ENCODE results near the gene GNG13. TPM values are rescaled to one million over a fixed set of nuclear protein-coding genes. Genes with fewer than 3 reads are reported as not detected.

Gene GNG13
- total RNA-seq, 4 donors from 2014 or later = not detected

DNA sequence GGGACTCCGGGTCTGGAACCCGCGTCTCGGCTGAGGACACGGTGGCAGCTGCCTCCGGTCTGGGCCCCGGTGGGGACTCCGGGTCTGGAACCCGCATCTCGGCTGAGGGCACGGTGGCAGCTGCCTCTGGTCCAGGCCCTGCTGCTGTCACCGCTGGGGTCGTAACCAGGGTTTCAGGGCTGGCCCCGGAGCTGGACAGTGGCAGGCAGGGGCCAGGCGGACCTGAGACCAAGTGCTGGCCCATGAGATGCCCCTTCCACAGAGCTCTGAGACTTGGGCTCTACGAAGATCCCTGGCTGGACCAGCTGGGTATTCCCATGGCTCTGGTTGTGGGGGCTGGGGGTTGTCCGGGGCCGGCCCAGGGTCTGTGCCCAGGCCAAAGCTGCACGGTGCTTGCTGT lies 16.1 kb downstream of the GNG13 start:
- ATAC-seq = no peak
- Histone ChIP-seq H3K4me1 (peaks cover 0 to 42% (median 23%) of the 10 kb centered on the region in 3 donors), H3K4me3 (no peak overlapping the region), H3K36me3 (peaks cover 0 to 16% of the 10 kb centered on the region in 2 donors), H3K27ac (no peak overlapping the region), H3K27me3 (peaks cover 45% of the 10 kb centered on the region), H3K9me3 (no peaks in the 10 kb centered on the region)
- no CpG with 5 or more reads among the region's 19 CpGs for WGBS, 2 donors (ENCODE audit: low coverage in 1 of 2)
- no peak for TF ChIP-seq POLR2A (IDR thresholded peaks at IDR 0.05)
- no peak for TF ChIP-seq POLR2AphosphoS5 (IDR thresholded peaks at IDR 0.05)
- TF ChIP-seq, protein P1, sequence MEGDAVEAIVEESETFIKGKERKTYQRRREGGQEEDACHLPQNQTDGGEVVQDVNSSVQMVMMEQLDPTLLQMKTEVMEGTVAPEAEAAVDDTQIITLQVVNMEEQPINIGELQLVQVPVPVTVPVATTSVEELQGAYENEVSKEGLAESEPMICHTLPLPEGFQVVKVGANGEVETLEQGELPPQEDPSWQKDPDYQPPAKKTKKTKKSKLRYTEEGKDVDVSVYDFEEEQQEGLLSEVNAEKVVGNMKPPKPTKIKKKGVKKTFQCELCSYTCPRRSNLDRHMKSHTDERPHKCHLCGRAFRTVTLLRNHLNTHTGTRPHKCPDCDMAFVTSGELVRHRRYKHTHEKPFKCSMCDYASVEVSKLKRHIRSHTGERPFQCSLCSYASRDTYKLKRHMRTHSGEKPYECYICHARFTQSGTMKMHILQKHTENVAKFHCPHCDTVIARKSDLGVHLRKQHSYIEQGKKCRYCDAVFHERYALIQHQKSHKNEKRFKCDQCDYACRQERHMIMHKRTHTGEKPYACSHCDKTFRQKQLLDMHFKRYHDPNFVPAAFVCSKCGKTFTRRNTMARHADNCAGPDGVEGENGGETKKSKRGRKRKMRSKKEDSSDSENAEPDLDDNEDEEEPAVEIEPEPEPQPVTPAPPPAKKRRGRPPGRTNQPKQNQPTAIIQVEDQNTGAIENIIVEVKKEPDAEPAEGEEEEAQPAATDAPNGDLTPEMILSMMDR (IDR thresholded peaks at IDR 0.05) = no peak
- TF ChIP-seq EP300 (IDR thresholded peaks at IDR 0.05) = no peak

DNA sequence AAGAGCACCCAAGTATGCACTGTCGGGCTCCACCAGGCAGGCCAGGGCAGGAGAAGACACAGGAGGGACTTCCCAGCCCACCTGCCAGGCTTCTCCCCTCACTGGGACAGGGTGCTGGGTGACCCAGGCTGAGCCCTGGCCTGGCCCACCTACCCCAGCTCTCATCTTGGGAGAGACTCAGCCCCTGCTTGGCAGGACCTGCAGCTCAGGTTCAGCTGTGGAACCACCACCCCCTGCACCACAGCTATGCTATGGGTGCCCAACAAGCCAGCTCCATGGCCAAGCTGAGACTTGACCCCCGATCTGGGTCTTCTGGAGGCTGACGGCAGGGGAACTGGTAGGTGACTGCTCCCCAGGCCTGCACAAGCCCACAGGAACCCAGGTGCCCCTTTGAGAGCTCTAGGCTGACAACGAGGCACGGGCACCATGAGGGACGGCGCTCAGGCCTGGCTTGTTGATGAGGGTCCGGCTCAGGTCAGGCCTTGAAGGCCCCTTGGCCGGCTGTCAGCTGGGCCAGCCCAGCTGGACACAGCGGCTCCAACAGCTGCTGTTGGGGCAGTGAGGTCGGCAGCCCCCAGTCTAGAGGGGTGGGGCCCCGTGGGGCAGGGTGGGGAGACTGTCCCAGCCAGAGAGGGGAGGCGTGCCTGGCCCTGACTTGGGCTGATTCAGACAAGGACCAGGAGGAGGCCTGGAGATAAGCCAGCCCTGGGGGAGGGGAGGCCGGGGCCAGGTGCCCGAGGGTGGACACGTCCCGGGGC lies 17.0 kb downstream of the GNG13 start:
- WGBS, 2 donors (ENCODE audit: low coverage in 1 of 2) = no CpG with 5 or more reads among the region's 17 CpGs
- Histone ChIP-seq H3K9me3 (no peaks in the 10 kb centered on the region), H3K27me3 (peaks cover 53% of the 10 kb centered on the region), H3K27ac (no peak overlapping the region), H3K4me1 (peaks cover 0 to 34% (median 17%) of the 10 kb centered on the region in 3 donors), H3K36me3 (peaks cover 0 to 16% of the 10 kb centered on the region in 2 donors), H3K4me3 (no peak overlapping the region)
- TF ChIP-seq, protein P1 (IDR thresholded peaks at IDR 0.05) = no peak
- TF ChIP-seq EP300 (IDR thresholded peaks at IDR 0.05) = no peak
- no peak for TF ChIP-seq POLR2A (IDR thresholded peaks at IDR 0.05)
- no peak for TF ChIP-seq POLR2AphosphoS5 (IDR thresholded peaks at IDR 0.05)
- ATAC-seq = no peak

DNA sequence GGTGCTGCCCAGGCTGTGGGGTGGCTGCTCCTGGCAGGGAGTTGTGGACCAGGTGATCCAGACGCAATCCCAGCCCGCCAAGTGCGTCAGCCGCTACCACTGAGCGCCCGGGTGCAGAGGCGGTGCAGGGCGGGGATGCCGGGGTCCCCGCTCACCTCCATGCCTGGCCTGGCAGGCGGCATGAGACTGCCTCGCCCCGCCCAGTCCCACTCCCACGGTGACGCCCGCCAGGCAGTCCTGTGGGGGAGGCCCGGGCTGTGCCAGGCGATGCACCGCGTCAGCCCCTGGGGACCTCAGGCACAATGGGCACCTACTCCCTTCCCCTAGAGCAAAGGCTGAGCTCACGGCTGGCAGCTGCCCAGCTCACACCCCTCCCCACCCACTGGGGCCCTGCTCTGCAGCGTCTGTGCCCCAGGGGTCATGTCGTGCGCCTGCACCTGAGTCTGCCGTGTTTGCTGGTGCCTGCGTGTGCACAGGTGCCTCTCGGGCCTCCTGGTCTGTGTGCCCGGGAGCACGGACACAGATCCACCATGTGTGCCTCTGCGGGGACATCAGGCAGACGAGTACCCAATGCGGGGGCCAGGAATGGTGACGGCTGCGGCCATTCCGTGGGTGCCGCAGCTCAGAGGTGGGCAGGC lies 17.6 kb downstream of the GNG13 start:
- Histone ChIP-seq H3K4me3 (no peak overlapping the region), H3K27ac (no peak overlapping the region), H3K36me3 (peaks cover 0 to 16% of the 10 kb centered on the region in 2 donors), H3K9me3 (no peaks in the 10 kb centered on the region), H3K27me3 (peaks cover 60% of the 10 kb centered on the region), H3K4me1 (peaks cover 0 to 32% (median 17%) of the 10 kb centered on the region in 3 donors)
- no peak for ATAC-seq
- no CpG with 5 or more reads among the region's 36 CpGs for WGBS, 2 donors (ENCODE audit: low coverage in 1 of 2)
- no peak for TF ChIP-seq POLR2A (IDR thresholded peaks at IDR 0.05)
- TF ChIP-seq, protein P1 (IDR thresholded peaks at IDR 0.05) = no peak
- no peak for TF ChIP-seq POLR2AphosphoS5 (IDR thresholded peaks at IDR 0.05)
- TF ChIP-seq EP300 (IDR thresholded peaks at IDR 0.05) = no peak

DNA sequence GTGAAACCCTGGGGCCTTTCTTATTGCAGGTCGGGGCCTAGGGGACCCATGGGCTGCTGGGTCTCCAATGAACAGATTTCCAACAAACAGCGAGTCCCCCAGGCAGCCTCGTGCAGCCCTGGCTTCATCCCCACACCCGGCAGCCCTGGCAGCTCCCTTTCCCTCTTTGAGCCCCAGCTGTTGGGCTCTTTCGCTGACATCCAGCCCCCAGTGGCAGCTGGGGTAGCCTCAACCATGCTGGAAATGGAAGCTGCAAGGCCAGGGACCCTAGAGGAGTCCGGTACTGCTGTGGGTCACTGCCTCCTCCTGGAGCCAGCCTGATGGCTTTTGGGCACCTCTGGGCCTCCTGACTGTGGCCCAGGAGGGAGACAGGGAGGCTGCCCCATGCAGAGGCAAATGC lies 18.3 kb downstream of the GNG13 start:
- no peak overlapping the region for H3K27ac ChIP-seq
- H3K27me3 ChIP-seq = peaks cover 64% of the 10 kb centered on the region
- peaks cover 0 to 16% of the 10 kb centered on the region in 2 donors for H3K36me3 ChIP-seq
- H3K9me3 ChIP-seq = no peaks in the 10 kb centered on the region
- no peak overlapping the region for H3K4me3 ChIP-seq
- no CpG with 5 or more reads among the region's 6 CpGs for WGBS, 2 donors (ENCODE audit: low coverage in 1 of 2)
- no peak for ATAC-seq
- TF ChIP-seq EP300 (IDR thresholded peaks at IDR 0.05) = no peak
- H3K4me1 ChIP-seq = peaks cover 0 to 26% (median 12%) of the 10 kb centered on the region in 3 donors

DNA sequence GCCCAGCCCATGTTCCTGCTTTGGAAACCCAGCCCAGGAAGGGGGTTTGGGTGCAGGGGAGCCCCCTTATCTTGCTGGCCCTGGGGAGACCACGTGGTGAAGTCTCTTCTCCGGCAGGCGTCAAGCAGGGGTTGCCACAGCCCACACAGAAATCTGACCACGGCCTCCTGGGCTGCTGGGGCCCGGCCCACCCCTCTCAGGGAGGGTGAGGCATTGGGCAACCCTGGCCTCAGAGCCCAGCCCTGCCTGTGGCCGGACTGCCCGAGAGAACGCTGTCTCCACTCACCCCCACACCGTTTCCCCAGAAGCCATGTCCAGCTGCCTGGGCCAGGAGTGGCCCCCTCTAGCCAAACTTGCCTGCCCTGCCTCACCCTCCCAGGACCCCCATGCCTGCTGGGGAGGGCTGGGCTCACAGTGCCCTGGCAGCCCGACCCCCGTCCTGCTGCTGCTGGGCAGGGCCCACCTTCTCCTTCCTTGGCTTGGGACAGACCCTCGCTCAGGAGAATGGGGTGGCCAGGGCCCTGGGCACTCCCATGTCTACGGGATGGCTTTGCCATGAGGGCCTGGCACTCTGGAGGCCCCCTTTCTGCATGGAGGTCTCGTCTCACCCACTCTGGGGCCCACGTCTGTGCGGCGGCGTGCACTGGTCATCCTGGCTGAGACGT lies 19.1 kb downstream of the GNG13 start:
- TF ChIP-seq, protein P1 (IDR thresholded peaks at IDR 0.05) = no peak
- TF ChIP-seq EP300 (IDR thresholded peaks at IDR 0.05) (no peak), POLR2AphosphoS5 (IDR thresholded peaks at IDR 0.05) (no peak), POLR2A (IDR thresholded peaks at IDR 0.05) (no peak)
- H3K9me3 ChIP-seq = no peaks in the 10 kb centered on the region
- peaks cover 72% of the 10 kb centered on the region for H3K27me3 ChIP-seq
- H3K4me3 ChIP-seq = no peak overlapping the region
- no peak overlapping the region for H3K27ac ChIP-seq
- H3K4me1 ChIP-seq = peaks cover 0 to 19% (median 7%) of the 10 kb centered on the region in 3 donors
- no peak for ATAC-seq
- H3K36me3 ChIP-seq = peaks cover 0 to 10% of the 10 kb centered on the region in 2 donors
- no CpG with 5 or more reads among the region's 19 CpGs for WGBS, 2 donors (ENCODE audit: low coverage in 1 of 2)

Measured in gastroesophageal sphincter (tissue), 4 donors.